ENCODE measurements around the gene FBRSL1.
"Not testable (repeated sequence)": the region's sequence is repeated elsewhere in the genome, so short reads cannot be mapped to it uniquely, and the experiment has no call there.

Gene FBRSL1

GRCh38 chr12:132452596-132453350 is 37.2 kb upstream of the FBRSL1 start:
- DNase-seq: no peak
- intact Hi-C loops (cut with DNase I): no loop called here

- no peak for DNase-seq
- intact Hi-C loops (cut with DNase I): no loop called here
Observed at GRCh38 chr12:132453361-132454192, 36.4 kb upstream of the FBRSL1 start.

DNA sequence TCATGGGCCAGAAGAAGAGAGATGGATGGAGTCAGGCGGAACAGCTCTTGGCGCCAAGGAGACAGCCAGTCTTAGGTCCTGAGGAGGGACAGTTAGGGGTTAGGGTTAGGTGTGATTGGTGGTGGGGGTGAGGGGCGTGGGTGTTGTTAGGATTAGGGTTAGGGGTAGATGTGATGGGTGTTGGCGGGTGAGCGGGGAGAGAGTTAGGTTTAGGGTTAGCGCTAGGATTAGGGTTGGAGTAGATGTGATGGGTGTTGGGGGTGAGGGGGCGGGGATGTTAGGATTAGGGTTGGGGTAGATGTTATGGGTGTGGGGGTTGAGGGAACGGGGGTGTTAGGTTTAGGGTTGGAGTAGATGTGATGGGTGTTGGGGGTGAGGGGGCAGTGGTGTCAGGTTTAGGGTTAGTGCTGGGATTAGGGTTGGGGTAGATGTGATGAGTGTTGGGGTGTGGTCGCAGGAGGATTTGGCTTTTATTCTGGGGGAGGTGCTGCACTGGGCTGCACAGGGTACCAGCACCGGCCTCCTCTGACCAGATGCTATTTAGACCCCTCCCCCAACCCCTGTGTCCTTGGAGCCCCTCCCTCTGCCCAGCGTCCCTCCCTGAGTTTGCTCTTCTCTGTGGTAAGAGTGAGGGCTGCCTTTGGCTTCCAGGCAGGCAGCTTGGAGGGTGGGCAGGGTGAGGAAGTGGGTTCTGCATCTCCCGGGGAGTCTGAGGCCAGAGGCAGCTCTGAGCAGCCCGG is 35.6 kb upstream of the FBRSL1 start:
- intact Hi-C loops (cut with DNase I): no loop called here
- no peak for DNase-seq

DNA sequence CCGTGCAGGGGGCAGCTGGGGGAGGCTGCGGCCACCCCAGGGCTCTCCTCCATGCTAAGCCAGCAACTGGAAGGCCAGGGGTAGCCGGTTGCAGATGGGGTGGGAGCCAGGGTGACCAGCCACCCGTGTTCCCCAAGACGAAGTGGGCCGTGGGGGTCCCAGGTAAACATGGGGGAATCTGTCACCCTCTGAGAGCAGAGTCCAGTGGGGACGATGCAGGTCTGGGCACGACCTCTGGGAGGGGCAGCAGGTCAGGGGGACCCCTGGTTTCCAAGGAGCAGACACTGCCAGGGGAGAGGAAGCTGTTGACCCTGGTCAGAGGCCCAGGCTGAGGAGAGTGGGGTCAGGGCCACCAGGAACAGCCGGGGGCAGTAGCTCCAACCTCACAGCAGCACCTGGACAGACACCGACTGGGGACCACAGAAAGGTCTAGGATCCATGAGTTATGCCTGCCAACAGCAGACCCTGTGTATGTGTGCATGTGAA is 35.0 kb upstream of the FBRSL1 start:
- intact Hi-C loops (cut with DNase I): no loop called here
- no peak for DNase-seq

DNA sequence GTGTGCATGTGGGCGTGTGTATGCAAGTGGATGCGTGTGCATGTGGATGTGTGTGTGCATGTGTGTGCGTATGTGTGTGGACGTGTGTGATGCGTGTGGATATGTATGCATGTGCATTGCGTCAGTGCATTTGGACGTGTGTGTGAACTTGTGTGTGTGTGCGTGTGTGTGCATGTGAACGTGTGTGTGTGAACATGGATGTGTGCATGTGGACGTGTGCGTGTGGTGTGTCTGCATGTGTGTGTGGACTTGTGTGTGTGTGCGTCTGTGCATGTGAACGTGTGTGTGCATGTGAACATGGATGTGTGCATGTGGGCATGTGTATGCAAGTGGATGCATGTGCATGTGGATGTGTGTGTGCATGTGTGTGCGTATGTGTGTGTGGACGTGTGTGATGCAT is 34.4 kb upstream of the FBRSL1 start:
- intact Hi-C loops (cut with DNase I): no loop called here
- DNase-seq: no peak

GRCh38 chr12:132456186-132456943 is 33.6 kb upstream of the FBRSL1 start:
- intact Hi-C loops (cut with DNase I): no loop called here
- DNase-seq: no peak

GRCh38 chr12:132456944-132457495 is 32.9 kb upstream of the FBRSL1 start:
- intact Hi-C loops (cut with DNase I): no loop called here
- no peak for DNase-seq

DNA sequence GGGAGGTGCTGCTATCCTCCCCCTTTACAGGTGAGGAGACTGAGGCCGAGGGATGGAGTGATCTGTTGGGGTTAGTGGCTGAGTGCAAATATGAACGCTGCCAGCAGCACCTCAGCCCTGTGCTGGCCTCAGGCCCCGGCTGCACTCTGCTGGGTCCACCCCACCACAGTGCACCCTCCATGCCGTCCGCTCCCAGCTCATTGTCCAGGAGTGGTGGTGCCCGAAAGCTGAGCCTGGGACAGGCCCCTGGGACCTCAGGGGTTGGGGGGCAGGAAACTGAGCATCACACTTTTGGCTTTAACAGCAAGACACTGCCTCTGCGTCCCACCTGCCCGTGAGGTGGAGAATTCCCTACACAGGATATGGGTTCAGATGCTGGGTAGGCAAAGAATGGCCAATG is 31.5 kb upstream of the FBRSL1 start:
- intact Hi-C loops (cut with DNase I): no loop called here
- DNase-seq: no peak

GRCh38 chr12:132458846-132459641 is 30.9 kb upstream of the FBRSL1 start:
- intact Hi-C loops (cut with DNase I): no loop called here

GRCh38 chr12:132460571-132460970 is 29.4 kb upstream of the FBRSL1 start:
- intact Hi-C loops (cut with DNase I): no loop called here

More at GRCh38 chr12:132458846-132459641, 30.9 kb upstream of the FBRSL1 start:
- DNase-seq: no peak

GRCh38 chr12:132461526-132461925 is 28.4 kb upstream of the FBRSL1 start:
- DNase-seq: no peak
- intact Hi-C loops (cut with DNase I): no loop called here

More at GRCh38 chr12:132460571-132460970, 29.4 kb upstream of the FBRSL1 start:
- no peak for DNase-seq

- no peak for DNase-seq
- intact Hi-C loops (cut with DNase I): no loop called here
Observed at GRCh38 chr12:132462788-132463187, 27.2 kb upstream of the FBRSL1 start.

DNA sequence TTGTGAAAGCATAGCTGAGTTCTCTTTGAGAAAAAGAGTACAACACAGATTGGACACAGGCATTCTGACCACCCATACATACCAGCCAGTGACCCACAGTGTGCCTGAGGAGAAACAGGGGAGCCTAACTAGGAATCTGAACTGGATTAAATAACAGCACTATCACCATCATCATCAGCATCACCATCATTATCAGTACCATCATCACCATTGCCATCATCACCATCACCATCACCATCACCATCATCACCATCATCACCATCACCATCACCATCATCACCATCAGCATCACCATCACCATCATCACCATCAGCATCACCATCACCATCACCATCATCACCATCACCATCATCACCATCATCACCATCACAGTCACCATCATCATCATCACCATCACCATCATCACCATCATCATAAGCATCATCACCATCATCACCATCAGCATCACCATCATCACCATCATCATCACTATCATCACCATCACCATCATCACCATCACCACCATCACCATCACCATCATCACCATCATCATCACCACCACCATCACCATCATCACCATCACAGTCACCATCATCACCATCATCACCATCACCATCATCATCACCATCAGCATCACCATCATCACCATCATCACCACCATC is 26.5 kb upstream of the FBRSL1 start:
- intact Hi-C loops (cut with DNase I); DNase-seq: not testable (repeated sequence)

DNA sequence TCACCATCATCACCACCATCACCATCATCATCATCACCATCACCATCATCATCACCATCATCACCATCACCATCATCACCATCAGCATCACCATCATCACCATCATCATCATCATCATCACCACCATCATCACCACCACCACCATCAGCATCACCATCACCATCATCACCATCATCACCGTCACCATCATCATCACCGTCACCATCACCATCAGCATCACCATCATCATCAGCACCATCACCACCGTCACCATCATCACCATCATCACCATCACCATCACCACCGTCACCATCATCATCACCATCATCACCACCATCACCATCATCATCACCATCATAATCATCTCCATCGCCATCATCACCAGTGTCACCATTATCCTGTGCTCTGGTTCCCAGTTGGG is 25.6 kb upstream of the FBRSL1 start:
- intact Hi-C loops (cut with DNase I); DNase-seq: not testable (repeated sequence)

DNA sequence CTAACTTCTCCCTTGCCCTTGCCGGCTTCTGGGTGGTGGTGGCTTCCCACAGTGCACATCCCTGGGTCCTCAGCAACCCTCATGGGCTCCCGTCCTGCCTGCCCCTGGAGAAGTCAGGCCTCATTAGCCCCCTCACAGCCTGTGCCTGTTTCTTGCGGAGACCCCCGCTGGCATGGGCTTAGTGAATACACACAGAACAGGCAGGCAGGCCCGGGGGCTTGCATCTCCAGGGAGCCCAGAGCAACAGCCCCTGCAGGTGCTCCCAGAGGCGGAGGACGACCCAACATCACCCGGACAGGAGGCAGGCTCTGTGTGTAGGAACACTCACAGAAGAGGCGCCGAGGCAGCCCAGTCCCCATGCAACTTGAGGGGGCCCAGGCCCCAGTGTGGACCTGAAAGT is 25.1 kb upstream of the FBRSL1 start:
- no peak for DNase-seq
- intact Hi-C loops (cut with DNase I): no loop called here

DNA sequence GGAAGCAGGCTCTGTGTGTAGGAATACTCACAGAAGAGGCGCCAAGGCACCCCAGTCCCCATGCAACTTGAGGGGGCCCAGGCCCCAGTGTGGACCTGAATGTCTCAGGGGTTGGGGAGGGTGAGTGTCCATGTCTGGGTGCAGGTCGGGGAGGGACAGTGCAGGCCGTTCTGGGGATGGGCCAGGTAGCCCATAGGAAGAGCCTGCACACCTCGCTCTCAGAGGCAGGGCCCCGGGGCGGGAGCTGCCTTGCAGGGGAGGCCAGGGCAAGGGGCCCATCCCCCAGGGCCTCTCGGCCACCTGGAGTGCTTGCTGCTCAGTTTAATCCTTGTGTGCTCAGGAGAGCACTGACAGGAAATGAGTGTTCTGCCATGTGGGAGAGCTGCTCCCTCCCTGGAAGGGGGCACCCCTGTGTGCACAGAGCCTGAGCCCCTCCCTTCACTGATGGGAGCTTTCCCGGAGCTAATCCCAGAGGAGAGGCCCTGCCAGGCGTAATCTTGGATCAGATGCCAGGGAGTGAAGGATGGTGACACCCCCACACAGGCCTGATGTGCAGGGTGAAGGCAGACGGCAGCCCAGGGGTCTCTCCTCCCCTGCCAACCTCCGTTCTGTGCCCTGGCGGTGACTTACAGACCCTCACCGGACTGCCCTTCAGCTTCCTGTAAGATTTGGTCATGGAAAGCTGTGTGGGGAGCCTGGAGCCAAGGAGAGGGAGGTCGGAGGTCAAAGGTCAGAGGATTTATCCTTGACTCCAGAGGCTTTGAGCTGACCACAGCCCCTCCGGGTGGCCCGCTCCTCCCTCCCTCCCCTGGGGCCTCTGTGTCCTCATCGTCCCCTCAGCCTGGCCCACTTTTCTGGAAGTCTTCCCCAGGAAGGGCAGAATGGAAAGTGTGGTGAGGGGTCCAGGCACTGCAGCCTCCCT is 24.4 kb upstream of the FBRSL1 start:
- intact Hi-C loops (cut with DNase I): no loop called here
- no peak for DNase-seq

Data from head of caudate nucleus (tissue), 42 donors.